SK-N-MC (cell line): ENCODE data around the gene ZSWIM1.

Experiments
- EZH2 ChIP-seq: fragments of 200-600 bp; sonication (generic); IDR thresholded peaks from one replicate; pipeline ENCODE4 v1.6.1; 2017; ENCODE audit warnings: antibody characterized with exemption
- FOXP2 ChIP-seq: optimal IDR thresholded peaks from 2 replicates; pipeline ENCODE3; 2011; ENCODE audit warnings: mild to moderate bottlenecking, moderate library complexity; ENCODE audit not compliant: insufficient read depth; ENCODE audit errors: extremely low read length, control extremely low read depth
- POLR2AphosphoS5 ChIP-seq: IDR thresholded peaks from 2 replicates; pipeline ENCODE4 v1.6.1; 2012; ENCODE audit warnings: mild to moderate bottlenecking, low read depth, low read length, borderline replicate concordance

DNA sequence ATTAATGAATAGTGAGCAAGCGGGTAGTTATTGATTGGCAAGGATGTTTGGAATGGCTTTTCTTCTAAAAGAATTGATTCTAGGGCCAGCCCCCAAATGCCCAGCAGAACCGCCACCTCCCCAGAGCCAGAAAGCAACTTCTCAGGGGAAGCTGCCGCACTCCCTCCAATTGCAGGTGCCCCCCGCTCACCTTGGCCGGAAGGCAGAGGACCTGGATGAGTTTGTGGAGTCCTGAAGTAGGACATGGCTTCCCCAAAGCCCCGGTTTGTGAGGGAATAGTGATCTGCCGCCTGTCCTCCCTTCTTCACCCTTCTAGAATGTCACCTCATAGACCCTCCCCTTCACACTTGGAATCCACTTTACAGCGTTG lies 6.3 kb downstream of the ZSWIM1 start, which contains the start of gene SPATA25:
- TF ChIP-seq EZH2 (no peak), FOXP2 (no peak), POLR2AphosphoS5 (no peak)
